ENCODE data around the gene SMOC2. TPM values are rescaled to one million over a fixed set of nuclear protein-coding genes. Genes with fewer than 3 reads are reported as not detected.

The SMOC2 gene
- total and polyA plus RNA-seq, 4 donors = 1.3 to 6.4 (median 4.6) TPM

GRCh38 chr6:168419569-168419968 lies 21.4 kb upstream of the SMOC2 start:
- H3K27ac ChIP-seq (ENCODE audit: low read depth in 1 of 2, low read length in 1 of 2) = no peak overlapping the region

GRCh38 chr6:168420084-168420483 lies 20.9 kb upstream of the SMOC2 start:
- H3K9ac ChIP-seq (ENCODE audit: insufficient read depth in 1 of 2, low read length in 2 of 2) = no peak overlapping the region
- H3K36me3 ChIP-seq (ENCODE audit: control insufficient read depth in 4 of 4, insufficient read depth in 4 of 4, low read length in 4 of 4) = no peaks in the 10 kb centered on the region
- peaks cover 0 to 6% (median 4%) of the 10 kb centered on the region in 3 donors for H3K27me3 ChIP-seq (ENCODE audit: control insufficient read depth in 3 of 3, insufficient read depth in 3 of 3, low read length in 2 of 3)
- no peak overlapping the region for H3K27ac ChIP-seq (ENCODE audit: low read depth in 1 of 2, low read length in 1 of 2)
- no peak for DNase-seq
- H3K9me3 ChIP-seq (ENCODE audit: control insufficient read depth in 4 of 4, insufficient read depth in 3 of 4, low read length in 3 of 4) = no peaks in the 10 kb centered on the region
- WGBS, 2 donors = 89 to 94% methylated on average over 9 of the region's 9 CpGs
- TF ChIP-seq CTCF (IDR thresholded peaks at IDR 0.05; ENCODE audit: control extremely low read depth, extremely low read depth) = no peak
- no peak overlapping the region for H3K4me3 ChIP-seq
- no peak for ATAC-seq (ENCODE audit: insufficient read depth, low FRiP score)
- H3K4me1 ChIP-seq (ENCODE audit: control insufficient read depth in 5 of 5, insufficient read depth in 5 of 5, low read length in 5 of 5) = peaks cover 0 to 29% (median 4%) of the 10 kb centered on the region in 5 donors

More at GRCh38 chr6:168419569-168419968, 21.4 kb upstream of the SMOC2 start:
- no peak for TF ChIP-seq CTCF (IDR thresholded peaks at IDR 0.05; ENCODE audit: control extremely low read depth, extremely low read depth)
- DNase-seq = no peak
- Histone ChIP-seq H3K27me3 (ENCODE audit: control insufficient read depth in 3 of 3, insufficient read depth in 3 of 3, low read length in 2 of 3) (peaks cover 0 to 4% (median 3%) of the 10 kb centered on the region in 3 donors), H3K9me3 (ENCODE audit: control insufficient read depth in 4 of 4, insufficient read depth in 3 of 4, low read length in 3 of 4) (no peaks in the 10 kb centered on the region), H3K4me1 (ENCODE audit: control insufficient read depth in 5 of 5, insufficient read depth in 5 of 5, low read length in 5 of 5) (peaks cover 0 to 34% (median 7%) of the 10 kb centered on the region in 5 donors), H3K4me3 (no peak overlapping the region), H3K9ac (ENCODE audit: insufficient read depth in 1 of 2, low read length in 2 of 2) (no peak overlapping the region), H3K36me3 (ENCODE audit: control insufficient read depth in 4 of 4, insufficient read depth in 4 of 4, low read length in 4 of 4) (no peaks in the 10 kb centered on the region)
- 89 to 93% methylated on average over 9 of the region's 9 CpGs for WGBS, 2 donors
- no peak for ATAC-seq (ENCODE audit: insufficient read depth, low FRiP score)

- TF ChIP-seq CTCF (IDR thresholded peaks at IDR 0.05; ENCODE audit: control extremely low read depth, extremely low read depth) = no peak
- Histone ChIP-seq H3K36me3 (ENCODE audit: control insufficient read depth in 4 of 4, insufficient read depth in 4 of 4, low read length in 4 of 4) (no peaks in the 10 kb centered on the region), H3K4me1 (ENCODE audit: control insufficient read depth in 5 of 5, insufficient read depth in 5 of 5, low read length in 5 of 5) (peaks cover 0 to 23% (median 3%) of the 10 kb centered on the region in 5 donors), H3K4me3 (no peak overlapping the region), H3K27ac (ENCODE audit: low read depth in 1 of 2, low read length in 1 of 2) (no peak overlapping the region), H3K9me3 (ENCODE audit: control insufficient read depth in 4 of 4, insufficient read depth in 3 of 4, low read length in 3 of 4) (no peaks in the 10 kb centered on the region), H3K27me3 (ENCODE audit: control insufficient read depth in 3 of 3, insufficient read depth in 3 of 3, low read length in 2 of 3) (peaks cover 0 to 6% (median 4%) of the 10 kb centered on the region in 3 donors), H3K9ac (ENCODE audit: insufficient read depth in 1 of 2, low read length in 2 of 2) (no peak overlapping the region)
- ATAC-seq (ENCODE audit: insufficient read depth, low FRiP score) = no peak
- no peak for DNase-seq
- 87 to 88% methylated on average over 13 of the region's 13 CpGs for WGBS, 2 donors
Observed at GRCh38 chr6:168420706-168421105, 20.3 kb upstream of the SMOC2 start.

- Histone ChIP-seq H3K27me3 (ENCODE audit: control insufficient read depth in 3 of 3, insufficient read depth in 3 of 3, low read length in 2 of 3) (peaks cover 2 to 21% (median 3%) of the 10 kb centered on the region in 3 donors), H3K9ac (ENCODE audit: insufficient read depth in 1 of 2, low read length in 2 of 2) (no peak overlapping the region), H3K9me3 (ENCODE audit: control insufficient read depth in 4 of 4, insufficient read depth in 3 of 4, low read length in 3 of 4) (no peaks in the 10 kb centered on the region), H3K4me1 (ENCODE audit: control insufficient read depth in 5 of 5, insufficient read depth in 5 of 5, low read length in 5 of 5) (no peaks in the 10 kb centered on the region), H3K36me3 (ENCODE audit: control insufficient read depth in 4 of 4, insufficient read depth in 4 of 4, low read length in 4 of 4) (no peaks in the 10 kb centered on the region), H3K27ac (ENCODE audit: low read depth in 1 of 2, low read length in 1 of 2) (no peak overlapping the region), H3K4me3 (no peak overlapping the region)
- ATAC-seq (ENCODE audit: insufficient read depth, low FRiP score) (no peak), DNase-seq (no peak)
- WGBS, 2 donors = 83 to 89% methylated on average over 8 of the region's 8 CpGs
- no peak for TF ChIP-seq CTCF (IDR thresholded peaks at IDR 0.05; ENCODE audit: control extremely low read depth, extremely low read depth)
Observed at GRCh38 chr6:168427184-168427583, 13.8 kb upstream of the SMOC2 start.

Data from lung (tissue), 12 donors.